ENCODE data around the gene CD33. TPM values are rescaled to one million over a fixed set of nuclear protein-coding genes. Genes with fewer than 3 reads are reported as not detected.

CD33 gene
- total and polyA plus RNA-seq, 7 donors: 0.24 to 3.1 (median 2.0) TPM

DNA sequence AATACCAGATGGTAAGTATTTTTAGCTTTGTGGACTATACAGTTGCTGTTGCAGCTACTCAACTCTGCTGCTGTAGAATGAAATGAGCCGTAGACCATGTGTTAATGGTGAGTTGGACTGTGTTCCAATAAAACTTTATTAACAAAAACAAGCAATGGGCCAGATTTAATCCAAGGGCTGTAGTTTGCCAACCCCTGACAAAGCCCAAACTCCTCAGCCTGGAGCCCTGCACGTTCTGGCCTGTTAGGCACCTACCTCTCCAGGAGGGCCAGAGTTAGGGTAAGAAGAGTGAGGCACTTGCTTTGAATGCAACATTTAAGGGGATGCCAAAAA lies 36.7 kb upstream of the CD33 start:
- no peaks in the 10 kb centered on the region for H3K9me3 ChIP-seq
- intact Hi-C loops (cut with DNase I): no loop called here
- no peak for ATAC-seq
- no peaks in the 10 kb centered on the region for H3K36me3 ChIP-seq (ENCODE audit: insufficient read depth in 1 of 2, low read depth in 1 of 2)
- no peaks in the 10 kb centered on the region for H3K4me1 ChIP-seq
- TF ChIP-seq, protein P1, sequence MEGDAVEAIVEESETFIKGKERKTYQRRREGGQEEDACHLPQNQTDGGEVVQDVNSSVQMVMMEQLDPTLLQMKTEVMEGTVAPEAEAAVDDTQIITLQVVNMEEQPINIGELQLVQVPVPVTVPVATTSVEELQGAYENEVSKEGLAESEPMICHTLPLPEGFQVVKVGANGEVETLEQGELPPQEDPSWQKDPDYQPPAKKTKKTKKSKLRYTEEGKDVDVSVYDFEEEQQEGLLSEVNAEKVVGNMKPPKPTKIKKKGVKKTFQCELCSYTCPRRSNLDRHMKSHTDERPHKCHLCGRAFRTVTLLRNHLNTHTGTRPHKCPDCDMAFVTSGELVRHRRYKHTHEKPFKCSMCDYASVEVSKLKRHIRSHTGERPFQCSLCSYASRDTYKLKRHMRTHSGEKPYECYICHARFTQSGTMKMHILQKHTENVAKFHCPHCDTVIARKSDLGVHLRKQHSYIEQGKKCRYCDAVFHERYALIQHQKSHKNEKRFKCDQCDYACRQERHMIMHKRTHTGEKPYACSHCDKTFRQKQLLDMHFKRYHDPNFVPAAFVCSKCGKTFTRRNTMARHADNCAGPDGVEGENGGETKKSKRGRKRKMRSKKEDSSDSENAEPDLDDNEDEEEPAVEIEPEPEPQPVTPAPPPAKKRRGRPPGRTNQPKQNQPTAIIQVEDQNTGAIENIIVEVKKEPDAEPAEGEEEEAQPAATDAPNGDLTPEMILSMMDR (IDR thresholded peaks at IDR 0.05): no peak
- H3K27me3 ChIP-seq (ENCODE audit: insufficient read depth in 3 of 3, low read length in 2 of 3): peaks cover 0 to 3% (median 2%) of the 10 kb centered on the region in 3 donors
- DNase-seq: no peak
- 65 to 75% (median 66%) methylated on average over 2 of the region's 2 CpGs for WGBS, 3 donors
- H3K4me3 ChIP-seq: no peak overlapping the region
- H3K27ac ChIP-seq: no peak overlapping the region

DNA sequence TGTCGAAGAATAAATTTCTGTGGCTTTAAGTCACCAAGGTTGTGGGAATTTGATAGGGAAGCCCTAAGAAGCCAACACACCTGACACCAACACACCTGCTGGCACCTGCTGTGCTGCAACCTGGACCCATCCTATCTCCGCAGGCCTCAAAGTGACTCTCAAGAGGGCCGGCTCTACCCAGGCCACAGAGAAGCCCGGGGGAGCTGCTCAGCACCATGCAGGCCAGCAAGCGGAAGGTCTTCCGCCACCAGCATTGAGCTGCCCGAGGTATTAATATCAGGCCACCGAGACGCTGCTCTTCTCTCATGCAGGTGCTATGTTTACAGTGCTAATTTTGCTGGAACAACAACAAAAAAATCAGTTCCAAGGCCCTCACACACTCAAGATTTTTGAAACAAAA lies 32.2 kb upstream of the CD33 start:
- TF ChIP-seq, protein P1 (IDR thresholded peaks at IDR 0.05): no peak
- no peaks in the 10 kb centered on the region for H3K9me3 ChIP-seq
- H3K36me3 ChIP-seq (ENCODE audit: insufficient read depth in 1 of 2, low read depth in 1 of 2): no peaks in the 10 kb centered on the region
- ATAC-seq: no peak
- 82 to 84% (median 83%) methylated on average over 9 of the region's 9 CpGs for WGBS, 3 donors
- no peaks in the 10 kb centered on the region for H3K4me1 ChIP-seq
- H3K4me3 ChIP-seq: no peak overlapping the region
- H3K27ac ChIP-seq: no peak overlapping the region
- DNase-seq: no peak
- H3K27me3 ChIP-seq (ENCODE audit: insufficient read depth in 3 of 3, low read length in 2 of 3): no peaks in the 10 kb centered on the region
- intact Hi-C loops (cut with DNase I): no loop called here

DNA sequence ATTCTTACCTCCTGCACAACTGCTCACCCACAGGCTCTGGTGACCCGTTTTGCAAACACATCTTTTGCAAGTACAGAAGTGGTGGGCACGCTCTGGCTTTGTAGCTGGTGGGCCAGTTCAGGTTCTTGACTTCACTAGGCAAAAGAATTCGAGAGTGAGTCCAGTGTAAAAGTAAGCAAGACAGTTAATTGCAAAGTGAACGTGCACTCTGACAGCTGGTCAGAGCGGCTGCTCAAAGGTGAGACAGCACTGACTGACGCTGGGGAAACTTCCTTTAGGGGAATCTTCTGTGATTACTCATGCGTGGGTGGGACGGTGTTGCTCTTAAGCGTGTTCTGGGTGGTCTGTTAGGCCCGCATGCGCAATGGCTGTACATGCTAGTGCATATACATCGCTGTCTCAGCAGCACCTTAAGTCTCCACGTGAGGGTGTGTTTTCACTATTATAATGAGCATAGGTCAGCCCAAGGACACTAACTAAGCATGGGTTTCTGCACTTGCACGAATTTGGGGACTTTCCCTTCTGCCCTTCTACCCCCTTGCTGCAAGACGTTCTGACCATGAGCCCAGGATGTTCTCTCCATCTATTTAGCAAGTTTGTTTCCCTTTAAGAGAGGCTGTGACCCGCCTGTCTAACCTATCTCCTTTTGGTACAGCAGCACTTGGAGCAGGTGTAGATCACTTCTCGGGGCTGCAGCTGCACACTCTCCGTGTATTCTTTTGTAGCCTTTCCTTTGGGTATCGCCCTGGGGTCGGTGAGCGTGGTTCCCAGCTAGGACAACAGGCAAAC lies 30.2 kb upstream of the CD33 start:
- no peak for DNase-seq
- Histone ChIP-seq H3K4me1 (no peaks in the 10 kb centered on the region), H3K36me3 (ENCODE audit: insufficient read depth in 1 of 2, low read depth in 1 of 2) (no peaks in the 10 kb centered on the region), H3K27ac (no peak overlapping the region), H3K4me3 (no peak overlapping the region), H3K27me3 (ENCODE audit: insufficient read depth in 3 of 3, low read length in 2 of 3) (no peaks in the 10 kb centered on the region), H3K9me3 (no peaks in the 10 kb centered on the region)
- TF ChIP-seq, protein P1 (IDR thresholded peaks at IDR 0.05): no peak
- intact Hi-C loops (cut with DNase I): no loop called here
- no peak for ATAC-seq
- 56 to 58% (median 56%) methylated on average over 20 to 21 of the region's 21 CpGs for WGBS, 3 donors

DNA sequence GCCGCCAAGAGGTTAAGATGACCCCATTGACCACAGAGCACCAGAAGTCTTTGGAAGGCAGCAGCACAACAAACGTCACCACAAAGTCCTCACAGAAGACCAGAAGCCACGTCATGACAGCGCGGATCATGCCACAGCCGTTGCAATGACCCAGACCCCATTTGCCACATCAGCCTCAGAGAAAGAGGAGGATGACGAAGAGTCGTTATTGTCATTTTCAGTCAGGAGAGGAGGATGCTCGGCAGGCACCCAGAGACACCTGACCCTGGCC lies 29.6 kb upstream of the CD33 start:
- WGBS, 3 donors: 84 to 89% (median 84%) methylated on average over 9 of the region's 9 CpGs
- no peak for DNase-seq
- H3K9me3 ChIP-seq: no peaks in the 10 kb centered on the region
- H3K27me3 ChIP-seq (ENCODE audit: insufficient read depth in 3 of 3, low read length in 2 of 3): no peaks in the 10 kb centered on the region
- H3K4me3 ChIP-seq: no peak overlapping the region
- intact Hi-C loops (cut with DNase I): no loop called here
- no peaks in the 10 kb centered on the region for H3K36me3 ChIP-seq (ENCODE audit: insufficient read depth in 1 of 2, low read depth in 1 of 2)
- no peak overlapping the region for H3K27ac ChIP-seq
- TF ChIP-seq, protein P1 (IDR thresholded peaks at IDR 0.05): no peak
- no peaks in the 10 kb centered on the region for H3K4me1 ChIP-seq
- ATAC-seq: no peak

DNA sequence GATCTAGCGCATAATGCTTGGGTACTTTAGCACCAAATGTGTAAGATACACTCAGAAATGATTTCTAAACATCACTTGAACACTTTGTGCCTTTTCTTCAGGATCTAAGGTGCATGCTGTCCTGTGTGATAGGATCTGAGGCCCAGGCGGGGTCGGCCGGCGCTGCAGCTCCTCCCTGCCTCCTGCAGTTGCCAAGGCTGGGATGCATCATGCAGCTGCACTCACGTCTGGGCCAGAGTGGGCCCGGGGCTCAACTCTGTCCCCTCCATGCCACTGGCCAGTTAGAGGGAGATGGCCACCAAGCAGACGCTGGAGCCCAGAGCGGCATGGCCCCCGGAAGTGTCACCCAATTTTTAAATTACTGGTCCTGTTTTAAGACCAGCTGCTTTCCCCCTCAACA lies 29.3 kb upstream of the CD33 start:
- Histone ChIP-seq H3K4me3 (no peak overlapping the region), H3K4me1 (no peaks in the 10 kb centered on the region), H3K27me3 (ENCODE audit: insufficient read depth in 3 of 3, low read length in 2 of 3) (no peaks in the 10 kb centered on the region), H3K27ac (no peak overlapping the region), H3K9me3 (no peaks in the 10 kb centered on the region), H3K36me3 (ENCODE audit: insufficient read depth in 1 of 2, low read depth in 1 of 2) (no peaks in the 10 kb centered on the region)
- no peak for DNase-seq
- 85 to 86% (median 85%) methylated on average over 10 of the region's 10 CpGs for WGBS, 3 donors
- ATAC-seq: no peak
- TF ChIP-seq, protein P1 (IDR thresholded peaks at IDR 0.05): no peak
- intact Hi-C loops (cut with DNase I): no loop called here
